HEK293 (cell line): ENCODE measurements around the gene AQP11.

Experiments
- CTCF ChIA-PET: fragments of 350-600 bp; formaldehyde crosslinking; extraction: SDS; loops from one replicate; lab custom pipeline; 2021; ENCODE audit warnings: antibody characterized with exemption; lab: Yijun Ruan, JAX
- POLR2A ChIA-PET: fragments of 300-600 bp; formaldehyde crosslinking; extraction: SDS; loops from one replicate; lab custom pipeline; 2020; ENCODE audit warnings: antibody characterized with exemption, inconsistent platforms; lab: Yijun Ruan, JAX
- H3K27ac ChIP-seq: fragments of 200-500 bp; sonication (Bioruptor generic); 2 replicates; pipeline ENCODE4 v1.5.1; 2014; ENCODE audit warnings: low read depth, low read length, control low read depth, inconsistent platforms; ENCODE audit errors: extremely low read depth
- H3K36me3 ChIP-seq, 2 experiments: fragments of 200-500 bp in 1 of 2; sonication (Bioruptor generic) in 1 of 2; 1 replicate in 1 of 2; 2 replicates in 1 of 2; pipeline ENCODE4 v1.5.1; 2014 to 2017; ENCODE audit warnings: inconsistent platforms in 2 of 2, low read length in 2 of 2; ENCODE audit not compliant: control insufficient read depth in 2 of 2, insufficient read depth in 1 of 2
- H3K4me1 ChIP-seq: fragments of 200-500 bp; sonication (Bioruptor generic); 2 replicates; pipeline ENCODE4 v1.5.1; 2014; ENCODE audit warnings: mild to moderate bottlenecking, low read length, inconsistent platforms; ENCODE audit not compliant: control insufficient read depth, insufficient read depth
- H3K4me3 ChIP-seq: 2 replicates; pipeline ENCODE4 v1.5.1; 2011; ENCODE audit warnings: low read depth, mild to moderate bottlenecking, control low read depth, low read length, moderate library complexity
- H3K9me3 ChIP-seq: fragments of 200-500 bp; sonication (Bioruptor generic); 2 replicates; pipeline ENCODE4 v1.5.1; 2014; ENCODE audit warnings: low read depth, low read length, inconsistent platforms; ENCODE audit not compliant: control insufficient read depth, insufficient read depth
- GLIS2 ChIP-seq: fragments of 450-650 bp; formaldehyde crosslinking; IDR thresholded peaks from 2 replicates; pipeline ENCODE4 v1.5.1; 2016; ENCODE audit warnings: missing biosample characterization, missing genetic modification characterization
- PRDM4 ChIP-seq: fragments of 450-650 bp; formaldehyde crosslinking; IDR thresholded peaks from 2 replicates; pipeline ENCODE4 v1.5.1; 2017; ENCODE audit warnings: missing biosample characterization, missing genetic modification characterization
- YY1 ChIP-seq: fragments of 450-650 bp; formaldehyde crosslinking; IDR thresholded peaks from 2 replicates; pipeline ENCODE4 v1.5.1; 2018; ENCODE audit warnings: missing biosample characterization, missing genetic modification characterization
- ZBTB48 ChIP-seq: fragments of 450-650 bp; formaldehyde crosslinking; IDR thresholded peaks from 2 replicates; pipeline ENCODE4 v1.5.1; 2016; ENCODE audit warnings: missing biosample characterization, missing genetic modification characterization
- ZFHX2 ChIP-seq: fragments of 450-650 bp; formaldehyde crosslinking; conservative IDR thresholded peaks from 2 replicates; pipeline ENCODE4 v1.5.1; 2016; ENCODE audit warnings: missing biosample characterization, missing genetic modification characterization
- ZNF148 ChIP-seq: fragments of 450-650 bp; formaldehyde crosslinking; IDR thresholded peaks from 2 replicates; pipeline ENCODE4 v1.5.0; 2017; ENCODE audit warnings: missing biosample characterization, missing genetic modification characterization, borderline replicate concordance
- ZNF18 ChIP-seq: fragments of 450-650 bp; formaldehyde crosslinking; IDR thresholded peaks from 2 replicates; pipeline ENCODE4 v1.5.1; 2016; ENCODE audit warnings: missing biosample characterization, missing genetic modification characterization
- ZNF202 ChIP-seq: fragments of 450-650 bp; formaldehyde crosslinking; IDR thresholded peaks from 2 replicates; pipeline ENCODE4 v1.5.1; 2016; ENCODE audit warnings: missing biosample characterization, missing genetic modification characterization, borderline replicate concordance
- ZNF223 ChIP-seq: fragments of 450-650 bp; formaldehyde crosslinking; IDR thresholded peaks from 2 replicates; pipeline ENCODE4 v1.5.1; 2016; ENCODE audit warnings: missing biosample characterization, missing genetic modification characterization
- ZNF280D ChIP-seq: fragments of 450-650 bp; formaldehyde crosslinking; IDR thresholded peaks from 2 replicates; pipeline ENCODE4 v1.5.1; 2016; ENCODE audit warnings: missing biosample characterization, missing genetic modification characterization
- ZNF335 ChIP-seq: fragments of 450-650 bp; formaldehyde crosslinking; conservative IDR thresholded peaks from 2 replicates; pipeline ENCODE4 v1.5.1; 2016; ENCODE audit warnings: missing biosample characterization, missing genetic modification characterization
- ZNF433 ChIP-seq: fragments of 450-650 bp; formaldehyde crosslinking; IDR thresholded peaks from 2 replicates; pipeline ENCODE4 v1.5.1; 2016; ENCODE audit warnings: missing biosample characterization, missing genetic modification characterization, low read depth
- ZNF518A ChIP-seq: fragments of 450-650 bp; formaldehyde crosslinking; conservative IDR thresholded peaks from 2 replicates; pipeline ENCODE4 v1.5.1; 2016; ENCODE audit warnings: low read depth, missing biosample characterization, missing genetic modification characterization
- ZNF529 ChIP-seq: fragments of 450-650 bp; formaldehyde crosslinking; IDR thresholded peaks from 2 replicates; pipeline ENCODE4 v1.5.1; 2017; ENCODE audit warnings: missing genetic modification characterization, missing biosample characterization; ENCODE audit not compliant: insufficient replicate concordance
- ZNF530 ChIP-seq: fragments of 450-650 bp; formaldehyde crosslinking; IDR thresholded peaks from 2 replicates; pipeline ENCODE4 v1.5.1; 2016; ENCODE audit warnings: low read depth, missing biosample characterization, missing genetic modification characterization
- ZNF549 ChIP-seq: fragments of 450-650 bp; IDR thresholded peaks from 2 replicates; pipeline ENCODE4 v1.5.1; 2018; ENCODE audit warnings: missing biosample characterization, missing genetic modification characterization, mild to moderate bottlenecking, inconsistent platforms, moderate library complexity
- ZNF610 ChIP-seq: fragments of 450-650 bp; formaldehyde crosslinking; IDR thresholded peaks from 2 replicates; pipeline ENCODE4 v1.5.1; 2016; ENCODE audit warnings: missing biosample characterization, missing genetic modification characterization, borderline replicate concordance
- ZNF792 ChIP-seq: fragments of 450-650 bp; formaldehyde crosslinking; IDR thresholded peaks from 2 replicates; pipeline ENCODE4 v1.5.1; 2016; ENCODE audit warnings: missing biosample characterization, missing genetic modification characterization
- ZXDB ChIP-seq: fragments of 450-650 bp; formaldehyde crosslinking; IDR thresholded peaks from 2 replicates; pipeline ENCODE4 v1.5.1; 2016; ENCODE audit warnings: missing biosample characterization, missing genetic modification characterization

Gene AQP11

GRCh38 chr11:77580712-77581337, 8.9 kb upstream of the AQP11 start (continued):
- TF ChIP-seq ZNF518A (tag by site-specific recombination) (peak; percentile 30; the same call in 1 of the 2 replicates), ZNF433 (no peak), ZNF202 (tag by site-specific recombination) (no peak), ZNF529 (tag by site-specific recombination) (peak; percentile 29), YY1 (no peak), ZNF792 (no peak), ZNF549 (peak; percentile 45; the same call in 1 of the 2 replicates), ZNF223 (tag by site-specific recombination) (no peak), ZNF18 (tag by site-specific recombination) (no peak), ZBTB48 (tag by site-specific recombination) (no peak), ZNF280D (tag by site-specific recombination) (0 out of 2 replicates have a peak, but pooled peaks have one; percentile 59)

- ChIA-PET CTCF (interaction anchor here (0.7 kb wide), 1 partner anchor 477 kb away, joined by 3 read pairs; no protein-coding TSS in a partner anchor), POLR2A (no interaction called here)
- Histone ChIP-seq H3K27ac (no peak overlapping the region; the same call in 1 of the 2 replicates), H3K4me1 (no peaks in the 10 kb centered on the region), H3K9me3 (no peaks in the 10 kb centered on the region), H3K36me3 (no peaks in the 10 kb centered on the region), H3K4me3 (peak overlapping the region; percentile 42)
- peak; percentile 93; the same call in 1 of the 2 replicates for TF ChIP-seq ZNF610 (tag by site-specific recombination)
- no peak for TF ChIP-seq PRDM4 (tag by site-specific recombination)
- TF ChIP-seq ZNF335 (tag by site-specific recombination), result peak; percentile 31; the same call in 1 of the 2 replicates
- no peak for TF ChIP-seq ZNF148 (tag by site-specific recombination)
- peak; percentile 93 for TF ChIP-seq ZXDB
- TF ChIP-seq ZFHX2 (tag by site-specific recombination), result peak; percentile 30
- no peak for TF ChIP-seq ZNF530 (tag by site-specific recombination)
- peak; percentile 28; the same call in 1 of the 2 replicates for TF ChIP-seq GLIS2 (tag by site-specific recombination)
These were observed 602 bp upstream of the AQP11 start for GRCh38 chr11:77589181-77589520.
